DMS53 treated with DMSO at 0.1 percent for 48 hours (cell line): Measurements from ENCODE around the gene PRDX5.
"Not testable (repeated sequence)": the region's sequence is repeated elsewhere in the genome, so short reads cannot be mapped to it uniquely, and the experiment has no call there.

Experiments
- DNase-seq: peaks from one replicate; lab custom pipeline; 2025; ENCODE audit not compliant: unreplicated experiment; lab: John Stamatoyannopoulos, UW

PRDX5 gene

DNA sequence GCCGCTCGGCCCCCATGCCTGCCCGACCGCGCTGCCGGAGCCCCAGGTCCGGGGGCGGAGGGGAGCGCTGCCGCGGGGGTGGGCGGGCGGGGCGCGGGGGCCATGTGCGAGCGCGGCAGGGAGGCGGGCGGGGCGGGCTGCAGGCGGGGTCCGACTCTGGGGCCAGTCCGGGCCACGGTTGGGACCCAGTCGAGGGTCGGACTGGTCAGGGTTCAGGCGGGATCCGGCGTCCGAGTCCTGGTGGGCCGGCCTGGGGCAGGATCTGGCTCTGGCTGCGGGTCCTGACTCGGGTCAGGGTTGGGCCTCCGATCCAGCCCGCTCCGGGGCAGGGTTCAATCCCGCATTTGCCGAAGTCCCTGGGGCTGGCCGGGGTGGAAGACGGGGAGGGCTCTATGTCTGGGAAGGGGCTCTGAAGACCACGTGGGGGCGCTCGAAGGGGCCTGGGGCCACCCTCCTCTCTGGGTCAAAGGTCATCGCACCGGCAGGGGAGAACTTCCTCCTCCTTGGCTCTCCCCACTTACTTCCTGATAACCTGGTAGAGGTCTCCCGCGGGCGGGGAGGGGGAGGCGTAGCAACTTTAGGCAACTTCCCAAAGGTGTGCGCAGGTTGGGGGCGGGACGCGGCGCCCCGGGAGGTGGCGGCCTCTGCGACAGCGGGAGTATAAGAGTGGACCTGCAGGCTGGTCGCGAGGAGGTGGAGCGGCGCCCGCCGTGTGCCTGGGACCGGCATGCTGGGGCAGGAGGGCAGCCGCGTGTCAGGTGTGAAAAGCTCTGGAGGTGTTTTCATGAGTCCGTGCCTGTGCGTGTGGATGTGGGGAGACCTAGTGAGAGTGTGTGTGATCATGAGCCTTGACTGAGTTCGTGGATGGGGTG is 12.0 kb upstream of the PRDX5 start:
- no peak for DNase-seq

DNA sequence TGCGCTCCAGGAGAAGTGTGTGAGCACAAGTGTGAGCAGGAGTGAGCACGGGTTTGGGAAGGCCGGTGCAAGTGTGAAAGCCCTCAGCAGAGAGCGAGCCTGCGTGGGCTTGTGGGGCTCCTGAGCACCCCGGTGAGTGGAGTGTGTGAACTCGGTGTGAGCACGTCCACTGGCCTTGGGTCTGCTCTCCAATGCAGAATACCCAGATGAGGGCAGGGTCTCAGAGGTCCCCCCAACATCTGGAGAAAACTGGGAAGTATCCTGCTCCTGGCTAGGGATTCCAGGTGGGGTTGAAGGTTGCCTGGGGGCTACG is 11.4 kb upstream of the PRDX5 start:
- DNase-seq: no peak

DNA sequence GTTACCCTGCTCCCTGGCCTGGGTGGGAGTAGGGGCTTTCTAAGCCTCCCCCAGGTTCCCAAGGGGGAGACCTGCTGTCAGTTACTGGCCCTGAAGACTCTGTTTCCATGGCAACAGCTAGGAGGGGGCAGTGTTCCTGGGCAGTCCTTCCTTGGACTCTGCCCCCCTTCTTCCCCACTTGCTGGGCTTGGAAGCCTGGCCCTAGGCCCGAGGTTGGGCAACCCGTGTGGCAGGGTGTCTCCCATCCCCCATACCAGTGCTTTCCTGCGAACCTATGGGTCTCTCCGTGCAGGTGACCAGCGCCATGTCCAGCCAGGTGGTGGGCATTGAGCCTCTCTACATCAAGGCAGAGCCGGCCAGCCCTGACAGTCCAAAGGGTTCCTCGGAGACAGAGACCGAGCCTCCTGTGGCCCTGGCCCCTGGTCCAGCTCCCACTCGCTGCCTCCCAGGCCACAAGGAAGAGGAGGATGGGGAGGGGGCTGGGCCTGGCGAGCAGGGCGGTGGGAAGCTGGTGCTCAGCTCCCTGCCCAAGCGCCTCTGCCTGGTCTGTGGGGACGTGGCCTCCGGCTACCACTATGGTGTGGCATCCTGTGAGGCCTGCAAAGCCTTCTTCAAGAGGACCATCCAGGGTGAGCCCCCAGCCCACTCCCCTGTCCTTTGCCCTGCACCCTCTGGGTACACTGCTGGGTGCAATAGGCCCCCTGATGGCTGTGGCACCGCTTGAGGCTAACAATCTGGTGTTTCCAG is 10.9 kb upstream of the PRDX5 start:
- DNase-seq: no peak

- DNase-seq: not testable (repeated sequence)
Measured at GRCh38 chr11:64307795-64308194, 10.1 kb upstream of the PRDX5 start.

DNA sequence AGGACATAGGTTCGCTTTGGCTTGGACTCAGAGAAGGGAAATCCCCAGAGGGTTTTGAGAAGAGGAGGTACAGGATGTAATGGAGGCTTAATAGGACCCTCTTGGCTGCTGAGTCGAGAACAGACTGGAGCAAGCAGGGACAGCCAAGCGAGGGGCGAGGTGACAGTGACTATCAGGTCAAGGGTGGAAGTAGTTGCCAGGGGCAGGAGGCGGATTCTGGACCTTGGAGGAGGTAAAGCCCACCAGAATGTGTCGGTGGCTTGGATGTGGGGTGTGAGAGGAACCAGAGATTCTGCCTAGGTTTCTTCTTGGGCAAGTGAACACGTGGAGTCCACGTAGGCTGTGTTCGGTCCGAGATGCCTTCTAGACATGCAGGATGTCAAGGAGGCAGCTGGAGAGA is 5.0 kb upstream of the PRDX5 start:
- DNase-seq: no peak

DNA sequence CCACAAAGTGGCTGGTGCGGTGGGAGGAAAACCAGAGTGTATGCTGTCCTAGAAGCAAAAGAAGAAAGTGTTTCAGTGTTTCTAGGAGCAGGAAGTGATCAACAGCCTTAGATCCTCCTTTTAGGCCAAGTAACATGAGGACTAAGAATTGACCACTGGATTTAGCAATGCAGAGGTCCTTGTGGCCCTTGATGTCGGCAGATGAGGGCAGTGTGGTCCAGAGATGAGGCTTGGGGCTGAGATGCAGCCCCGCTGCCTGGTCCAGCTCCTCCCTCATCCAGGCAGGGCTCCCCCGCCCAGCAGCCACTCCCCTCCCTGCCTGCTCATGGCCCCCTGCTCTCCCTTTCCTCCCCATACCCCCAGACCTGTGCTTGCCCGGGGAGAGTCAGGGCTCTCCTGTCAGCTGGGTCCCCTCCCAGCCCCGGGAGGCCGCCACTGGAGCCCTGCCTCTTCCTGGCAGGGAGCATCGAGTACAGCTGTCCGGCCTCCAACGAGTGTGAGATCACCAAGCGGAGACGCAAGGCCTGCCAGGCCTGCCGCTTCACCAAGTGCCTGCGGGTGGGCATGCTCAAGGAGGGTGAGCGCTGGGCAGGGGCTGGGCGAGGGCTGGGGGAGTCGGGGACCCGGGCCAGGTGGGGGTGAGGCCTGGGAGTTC is 4.3 kb upstream of the PRDX5 start:
- no peak for DNase-seq

- no peak for DNase-seq
Measured at GRCh38 chr11:64314146-64314804, 3.6 kb upstream of the PRDX5 start.

DNA sequence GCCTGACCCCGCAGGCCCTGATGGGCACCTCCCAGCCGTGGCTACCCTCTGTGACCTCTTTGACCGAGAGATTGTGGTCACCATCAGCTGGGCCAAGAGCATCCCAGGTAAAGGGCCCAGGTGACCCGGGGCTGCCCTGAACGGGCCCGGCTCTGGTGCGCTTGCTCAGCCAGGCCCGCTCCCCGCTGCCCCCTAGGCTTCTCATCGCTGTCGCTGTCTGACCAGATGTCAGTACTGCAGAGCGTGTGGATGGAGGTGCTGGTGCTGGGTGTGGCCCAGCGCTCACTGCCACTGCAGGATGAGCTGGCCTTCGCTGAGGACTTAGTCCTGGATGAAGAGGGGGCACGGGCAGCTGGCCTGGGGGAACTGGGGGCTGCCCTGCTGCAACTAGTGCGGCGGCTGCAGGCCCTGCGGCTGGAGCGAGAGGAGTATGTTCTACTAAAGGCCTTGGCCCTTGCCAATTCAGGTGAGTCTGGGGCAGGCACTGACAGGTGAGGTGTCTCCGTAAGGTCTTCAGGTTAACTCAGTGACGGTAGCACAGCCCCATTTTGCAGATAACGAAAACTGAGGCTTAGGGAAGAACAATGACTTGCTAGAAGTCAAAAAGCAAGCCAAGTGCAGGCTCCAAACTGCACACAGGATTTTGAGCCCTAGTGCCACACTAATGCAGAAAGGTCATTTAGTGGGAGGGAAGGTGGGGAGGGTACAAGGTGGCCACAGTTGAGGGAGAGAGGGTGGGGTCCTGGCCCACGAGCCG is 2.9 kb upstream of the PRDX5 start:
- no peak for DNase-seq

DNA sequence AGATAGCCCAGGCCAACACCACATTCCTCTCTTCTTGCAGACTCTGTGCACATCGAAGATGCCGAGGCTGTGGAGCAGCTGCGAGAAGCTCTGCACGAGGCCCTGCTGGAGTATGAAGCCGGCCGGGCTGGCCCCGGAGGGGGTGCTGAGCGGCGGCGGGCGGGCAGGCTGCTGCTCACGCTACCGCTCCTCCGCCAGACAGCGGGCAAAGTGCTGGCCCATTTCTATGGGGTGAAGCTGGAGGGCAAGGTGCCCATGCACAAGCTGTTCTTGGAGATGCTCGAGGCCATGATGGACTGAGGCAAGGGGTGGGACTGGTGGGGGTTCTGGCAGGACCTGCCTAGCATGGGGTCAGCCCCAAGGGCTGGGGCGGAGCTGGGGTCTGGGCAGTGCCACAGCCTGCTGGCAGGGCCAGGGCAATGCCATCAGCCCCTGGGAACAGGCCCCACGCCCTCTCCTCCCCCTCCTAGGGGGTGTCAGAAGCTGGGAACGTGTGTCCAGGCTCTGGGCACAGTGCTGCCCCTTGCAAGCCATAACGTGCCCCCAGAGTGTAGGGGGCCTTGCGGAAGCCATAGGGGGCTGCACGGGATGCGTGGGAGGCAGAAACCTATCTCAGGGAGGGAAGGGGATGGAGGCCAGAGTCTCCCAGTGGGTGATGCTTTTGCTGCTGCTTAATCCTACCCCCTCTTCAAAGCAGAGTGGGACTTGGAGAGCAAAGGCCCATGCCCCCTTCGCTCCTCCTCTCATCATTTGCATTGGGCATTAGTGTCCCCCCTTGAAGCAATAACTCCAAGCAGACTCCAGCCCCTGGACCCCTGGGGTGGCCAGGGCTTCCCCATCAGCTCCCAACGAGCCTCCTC is 2.0 kb upstream of the PRDX5 start:
- DNase-seq: not testable (repeated sequence)

GRCh38 chr11:64316672-64317324 is 1.1 kb upstream of the PRDX5 start:
- peak; percentile 67 for DNase-seq

- peak; percentile 98 for DNase-seq
Measured at GRCh38 chr11:64317325-64317960, 478 bp upstream of the PRDX5 start, which contains the start of gene TRMT112. TSS of gene TRMT112 (minus strand) at chr11:64317559. CDS start at chr11:64317526, 33 bp downstream.

- DNase-seq: no peak
Measured at GRCh38 chr11:64318766-64319761, 1.1 kb downstream of the PRDX5 start.

GRCh38 chr11:64320556-64320955 is 2.6 kb downstream of the PRDX5 start:
- DNase-seq: no peak

- DNase-seq: no peak
Measured at GRCh38 chr11:64321026-64321425, 3.1 kb downstream of the PRDX5 start.

- no peak for DNase-seq
Measured at GRCh38 chr11:64321533-64321932, 3.6 kb downstream of the PRDX5 start.

DNA sequence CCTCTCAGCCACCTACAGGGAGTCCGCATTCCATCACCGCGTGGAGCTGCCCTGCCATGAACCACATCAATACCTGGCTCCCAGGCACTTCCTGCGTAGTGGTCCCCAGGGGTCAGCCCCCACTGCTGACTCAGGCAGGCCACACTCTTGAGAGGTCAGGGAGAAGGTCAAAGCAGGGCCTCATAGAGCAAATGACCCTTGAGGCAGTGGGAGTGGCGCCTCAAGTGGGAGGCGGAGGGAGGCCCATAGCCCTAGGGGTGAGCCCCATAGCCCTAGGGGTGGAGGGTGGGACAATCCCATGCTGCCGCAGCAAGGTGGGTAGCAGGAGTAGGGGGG is 5.0 kb downstream of the PRDX5 start:
- no peak for DNase-seq

- no peak for DNase-seq
Measured at GRCh38 chr11:64323373-64323772, 5.5 kb downstream of the PRDX5 start.

- DNase-seq: not testable (repeated sequence)
Measured at GRCh38 chr11:64323984-64324383, 6.1 kb downstream of the PRDX5 start.
